ENCODE measurements around the gene MYO1B. TPM values are rescaled to one million over a fixed set of nuclear protein-coding genes. Genes with fewer than 3 reads are reported as not detected.

MYO1B gene
- total and polyA plus RNA-seq, 2 of the 4 experiments (the other 2 are of a cell fraction): 57.2 to 116 TPM

DNA sequence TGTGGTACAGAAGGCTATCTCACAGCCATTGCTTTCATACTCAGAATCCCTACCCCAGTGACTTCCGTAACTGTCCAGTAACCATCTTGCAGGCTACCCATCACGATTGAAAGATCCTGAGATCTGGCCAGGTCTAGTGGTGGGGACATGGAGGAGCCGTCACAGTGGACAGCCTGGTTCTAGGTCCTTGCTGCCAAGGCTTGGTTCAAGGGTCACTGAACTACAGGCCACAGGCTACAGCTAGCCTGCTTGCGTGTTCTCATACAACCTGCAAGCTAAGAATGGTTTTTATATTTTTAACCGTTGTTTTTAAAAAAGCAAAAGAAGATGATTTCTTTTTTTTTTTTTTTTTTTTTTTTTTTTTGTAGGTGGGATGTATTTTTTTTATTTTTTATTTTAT is 151.6 kb downstream of the MYO1B start:
- ChIA-PET CTCF (no interaction called here), POLR2A (ENCODE audit: unreplicated experiment) (no interaction called here)
- no peak overlapping the region for H3K14ac ChIP-seq (replicated peaks; ENCODE audit: low read depth, low read length)
- no peak overlapping the region for H2BK120ac ChIP-seq (ENCODE audit: low read depth, low read length)
- BruUV-seq (replicated peaks): no TSS peak
- H2AK9ac ChIP-seq (replicated peaks; ENCODE audit: low read depth, low read length, poor library complexity): no peak overlapping the region
- no peak overlapping the region for H2BK15ac ChIP-seq (ENCODE audit: low read depth, low read length)
- DNase-seq (no peak), ATAC-seq (ENCODE audit: low read depth) (no peak)
- H3K18ac ChIP-seq (ENCODE audit: low read depth, low read length): no peak overlapping the region
- intact Hi-C loops (cut with micrococcal nuclease): no loop called here
- H2BK20ac ChIP-seq (ENCODE audit: low read depth, low read length): 0 out of 2 replicates have a peak overlapping the region, but pooled peaks have one; percentile 20
- H3K4me3 ChIP-seq (ENCODE audit: insufficient read depth, low read depth, low read length): no peak overlapping the region
- no peaks in the 10 kb centered on the region for H3K27me3 ChIP-seq (ENCODE audit: control insufficient read depth, insufficient read depth, low read length)
- in situ Hi-C loops (cut with MboI; ENCODE audit: low sequenced_read_pairs): no loop called here
- no peak overlapping the region for H2AK5ac ChIP-seq (ENCODE audit: low read depth, low read length)
- 0 out of 2 replicates have a peak overlapping the region, but pooled peaks have one; percentile 3 for H4K91ac ChIP-seq (ENCODE audit: insufficient read depth, low read depth, low read length)
- TF ChIP-seq MXI1 (IDR thresholded peaks at IDR 0.05; ENCODE audit: borderline replicate concordance, low read depth, low read length) (no peak), CHD1 (IDR thresholded peaks at IDR 0.05; ENCODE audit: low read depth, low read length) (no peak)
- H3K4me1 ChIP-seq (ENCODE audit: control insufficient read depth, insufficient read depth, low read length): peaks cover 14% of the 10 kb centered on the region
- peaks cover 7% of the 10 kb centered on the region; the same call in 1 of the 2 replicates for H3K9me1 ChIP-seq (ENCODE audit: insufficient read depth, low read length)
- peaks cover 54% of the 10 kb centered on the region for H3K36me3 ChIP-seq (ENCODE audit: control insufficient read depth, insufficient read depth, low read length)
- dilution Hi-C loops (cut with HindIII; ENCODE audit: low sequenced_read_pairs, unreplicated experiment): no loop called here
- peaks cover 4 to 18% of the 10 kb centered on the region in 2 experiments; a peak in 2 of 4 replicates for H3K79me1 ChIP-seq (ENCODE audit: low read depth in 1 of 2, low read length in 2 of 2)
- no peaks in the 10 kb centered on the region for H4K20me1 ChIP-seq (ENCODE audit: insufficient read depth, low read length)
- H4K5ac ChIP-seq (ENCODE audit: low read depth, low read length): no peak overlapping the region
- H3K9ac ChIP-seq (ENCODE audit: low read depth, low read length): no peak overlapping the region
- no peak overlapping the region for H2BK5ac ChIP-seq (ENCODE audit: low read depth, low read length, poor library complexity, severe bottlenecking)
- no peak overlapping the region for H2AFZ ChIP-seq (replicated peaks; ENCODE audit: low read length, poor library complexity)
- WGBS, 2 experiments (ENCODE audit: extremely low coverage in 2 of 2, insufficient read length in 1 of 2): no CpG with 5 or more reads among the region's 5 CpGs
- no peak overlapping the region for H3K23ac ChIP-seq (ENCODE audit: low read depth, low read length)
- H4K8ac ChIP-seq (ENCODE audit: low read depth in 2 of 2, low read length in 2 of 2): peak overlapping the region in 1 of 2 experiments; percentile 52; a peak in 2 of 4 replicates
- H3K56ac ChIP-seq (ENCODE audit: extremely low read depth, insufficient read depth, low read length): no peak overlapping the region
- peak overlapping the region; percentile 15; the same call in 1 of the 2 replicates for H3K4ac ChIP-seq (ENCODE audit: low read depth, low read length)
- no peaks in the 10 kb centered on the region for H3K9me3 ChIP-seq (ENCODE audit: control insufficient read depth, insufficient read depth, low read length)
- H3K27ac ChIP-seq (ENCODE audit: insufficient read depth, low read length): no peak overlapping the region
- H3K4me2 ChIP-seq (ENCODE audit: low read depth, low read length): no peak overlapping the region

Data from IMR-90 (cell line).